PC-3 (cell line): ENCODE data around the gene ARHGEF4. TPM values are rescaled to one million over a fixed set of nuclear protein-coding genes. Genes with fewer than 3 reads are reported as not detected.

Source experiments
- ATAC-seq: fragments of 200-7000 bp; cut with Tn5 transposase; 2 replicates; pipeline ENCODE4 v1.9.1; 2020; ENCODE audit warnings: mild to moderate bottlenecking, moderate library complexity
- BruUV-seq: library from RNA; stranded (reverse); fragments of 400-500 nt; replicated peaks from 2 replicates; lab custom pipeline; 2021; lab: Mats Ljungman, UMichigan
- CTCF ChIA-PET: fragments of 300-600 bp; sonication (Branson Sonifier 250); formaldehyde crosslinking; loops from one replicate; lab custom pipeline; 2022; ENCODE audit warnings: antibody characterized with exemption; lab: Charles Lee
- POLR2A ChIA-PET: fragments of 300-600 bp; sonication (Branson Sonifier 250); formaldehyde crosslinking; loops from one replicate; lab custom pipeline; 2022; ENCODE audit warnings: antibody characterized with exemption; ENCODE audit not compliant: unreplicated experiment; lab: Charles Lee
- DNase-seq: peaks from one replicate; pipeline ENCODE4 v3.0.0-alpha.2; 2015
- H2AFZ ChIP-seq: fragments of 300-600 bp; sonication (generic); 2 replicates; pipeline ENCODE4 v1.6.0; 2016; ENCODE audit warnings: antibody characterized with exemption, low read length
- H3F3A ChIP-seq: fragments of 300-600 bp; sonication (generic); one replicate; pipeline ENCODE4 v1.6.0; 2017; ENCODE audit warnings: antibody characterized with exemption, low read length, control low read depth, mild to moderate bottlenecking; ENCODE audit not compliant: unreplicated experiment
- H3K27ac ChIP-seq: fragments of 300-600 bp; sonication (generic); 2 replicates; pipeline ENCODE4 v1.5.1; 2016; ENCODE audit warnings: mild to moderate bottlenecking, low read length
- H3K27me3 ChIP-seq: fragments of 300-600 bp; sonication (generic); 2 replicates; pipeline ENCODE4 v1.6.1; 2016; ENCODE audit warnings: low read length, mixed read lengths
- H3K36me3 ChIP-seq: fragments of 300-600 bp; sonication (generic); 2 replicates; pipeline ENCODE4 v1.6.1; 2016; ENCODE audit warnings: low read depth, mixed run types, low read length, mixed read lengths
- H3K4me1 ChIP-seq: fragments of 300-600 bp; sonication (generic); 2 replicates; pipeline ENCODE4 v1.5.1; 2016; ENCODE audit warnings: low read length; ENCODE audit not compliant: insufficient read depth
- H3K4me2 ChIP-seq: fragments of 300-600 bp; sonication (generic); 2 replicates; pipeline ENCODE4 v1.6.0; 2016; ENCODE audit warnings: low read length
- H3K4me3 ChIP-seq: fragments of 300-600 bp; sonication (generic); 2 replicates; pipeline ENCODE4 v1.5.1; 2016; ENCODE audit warnings: mild to moderate bottlenecking, low read length, mixed read lengths
- H3K79me2 ChIP-seq: fragments of 300-600 bp; sonication (generic); 2 replicates; pipeline ENCODE4 v1.6.1; 2017; ENCODE audit warnings: low read length, mixed read lengths
- H3K9ac ChIP-seq: fragments of 300-600 bp; sonication (generic); 2 replicates; pipeline ENCODE4 v1.6.0; 2016; ENCODE audit warnings: mild to moderate bottlenecking, low read length
- H3K9me2 ChIP-seq: fragments of 300-600 bp; sonication (generic); replicated peaks from 2 replicates; pipeline ENCODE4 v1.6.1; 2016; ENCODE audit warnings: mixed run types, low read length, mixed read lengths
- H3K9me3 ChIP-seq: fragments of 300-600 bp; sonication (generic); 2 replicates; pipeline ENCODE4 v1.6.1; 2016; ENCODE audit warnings: low read length, mixed read lengths
- H4K20me1 ChIP-seq: fragments of 300-600 bp; sonication (generic); 2 replicates; pipeline ENCODE4 v1.6.1; 2016; ENCODE audit warnings: low read length, mixed read lengths
- CTCF ChIP-seq: fragments of 300-600 bp; sonication (generic); conservative IDR thresholded peaks from 2 replicates; pipeline ENCODE4 v1.5.1; 2017; ENCODE audit warnings: antibody characterized with exemption, low read depth, mild to moderate bottlenecking, low read length
- EZH2 ChIP-seq: fragments of 300-600 bp; sonication (generic); IDR thresholded peaks from one replicate; pipeline ENCODE4 v1.6.1; 2017; ENCODE audit warnings: antibody characterized with exemption, mild to moderate bottlenecking, low read length; ENCODE audit not compliant: unreplicated experiment
- EZH2phosphoT487 ChIP-seq: fragments of 300-600 bp; sonication (generic); IDR thresholded peaks from 2 replicates; pipeline ENCODE4 v1.6.1; 2018; ENCODE audit warnings: mild to moderate bottlenecking, antibody characterized with exemption, low read length, borderline replicate concordance
- intact Hi-C: fragments of 100-400 bp; cut with micrococcal nuclease; formaldehyde crosslinking; loops from 2 replicates; pipeline ENCODE4 v1.9.0; 2023
- total RNA-seq: library from RNA; depleted of rRNA; stranded (reverse); fragments of >200 nt; gene quantifications from 2 replicates; pipeline ENCODE4 v1.2.3, GENCODE V29; 2014

Gene ARHGEF4
- total RNA-seq, 1 experiment from 2014 or later: 21.5 TPM

- TF ChIP-seq EZH2phosphoT487 (no peak), EZH2 (no peak), CTCF (no peak)
- H3K27ac ChIP-seq: no peak overlapping the region
- H3K4me3 ChIP-seq: no peak overlapping the region
- H3F3A ChIP-seq: no peaks in the 10 kb centered on the region
- no peak for ATAC-seq
- H3K36me3 ChIP-seq: peaks cover 66% of the 10 kb centered on the region
- H3K9ac ChIP-seq: no peak overlapping the region
- no peak overlapping the region for H3K4me2 ChIP-seq
- DNase-seq: no peak
- ChIA-PET POLR2A (no interaction called here), CTCF (no interaction called here)
- BruUV-seq: no TSS peak
- intact Hi-C loops: no loop called here
- no peaks in the 10 kb centered on the region for H3K4me1 ChIP-seq
- no peaks in the 10 kb centered on the region for H3K9me2 ChIP-seq
- H3K27me3 ChIP-seq: no peaks in the 10 kb centered on the region
- peaks cover 6% of the 10 kb centered on the region; the same call in 1 of the 2 replicates for H4K20me1 ChIP-seq
- H2AFZ ChIP-seq: no peak overlapping the region
- no peaks in the 10 kb centered on the region for H3K79me2 ChIP-seq
- no peaks in the 10 kb centered on the region for H3K9me3 ChIP-seq
Measured at GRCh38 chr2:131049150-131049718, 212.5 kb downstream of the ARHGEF4 start.

DNA sequence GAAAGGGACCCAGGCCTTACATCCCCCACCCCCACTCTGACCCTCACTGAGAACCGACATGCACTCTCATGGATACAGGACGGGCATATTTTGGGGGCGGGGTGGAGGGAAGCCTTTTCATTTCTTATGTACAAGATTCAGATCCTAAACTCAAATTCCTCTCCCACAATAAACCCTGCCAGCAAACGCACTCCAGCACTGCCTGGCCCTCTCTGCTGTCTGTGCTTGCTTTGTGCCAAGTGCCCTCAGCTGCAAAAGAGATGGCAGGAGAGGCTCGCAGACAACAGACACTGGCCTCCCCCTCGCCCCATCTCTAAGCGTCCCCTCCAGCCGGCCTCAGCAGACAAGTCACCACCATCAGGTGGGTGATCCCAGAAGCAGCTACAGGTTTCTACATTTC is 214.2 kb downstream of the ARHGEF4 start:
- TSS peak; percentile 19 for BruUV-seq
- CTCF ChIA-PET: interaction anchor here (0.6 kb wide), 1 partner anchor 14 kb away, joined by 4 read pairs; no protein-coding TSS in a partner anchor
- TF ChIP-seq EZH2phosphoT487 (no peak), EZH2 (no peak), CTCF (no peak)

DNA sequence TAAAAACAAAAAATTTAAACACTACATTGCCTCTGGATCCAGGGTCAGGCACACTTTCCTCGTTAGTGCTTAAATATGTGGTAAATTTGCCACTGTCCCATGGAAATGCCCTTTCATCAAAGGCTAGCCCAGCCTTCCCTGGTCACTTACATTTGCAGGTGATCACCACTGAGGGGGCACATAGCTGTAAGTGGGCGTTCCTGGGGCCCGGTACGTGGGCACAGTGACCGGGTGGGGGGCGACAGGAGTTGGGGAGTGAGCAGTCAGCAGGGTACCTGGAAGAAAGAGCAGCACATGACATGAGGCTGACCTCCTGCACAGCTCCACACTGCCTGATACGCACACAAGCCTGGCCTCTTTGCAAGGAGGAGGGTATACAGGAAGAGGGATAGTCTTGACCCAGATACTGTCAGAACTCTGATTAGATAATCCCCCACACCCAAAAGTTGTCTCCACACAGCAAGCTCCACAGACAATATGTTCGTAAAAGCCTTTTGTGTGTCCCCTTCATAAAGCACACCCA is 216.1 kb downstream of the ARHGEF4 start:
- intact Hi-C loops: loop anchor here (10.0 kb wide), 1 partner anchor 258 kb away; no protein-coding TSS in a partner anchor
- H3K27me3 ChIP-seq: no peaks in the 10 kb centered on the region
- CTCF ChIA-PET: no interaction called here
- no peak overlapping the region for H2AFZ ChIP-seq
- H3F3A ChIP-seq: no peaks in the 10 kb centered on the region
- H3K36me3 ChIP-seq: peaks cover 73% of the 10 kb centered on the region
- DNase-seq (no peak), ATAC-seq (no peak; the same call in 1 of the 2 replicates)
- H3K9me3 ChIP-seq: no peaks in the 10 kb centered on the region
- no TSS peak for BruUV-seq
- no peak overlapping the region for H3K9ac ChIP-seq
- H3K4me1 ChIP-seq: no peaks in the 10 kb centered on the region
- H3K27ac ChIP-seq: no peak overlapping the region
- peaks cover 13% of the 10 kb centered on the region; the same call in 1 of the 2 replicates for H4K20me1 ChIP-seq
- POLR2A ChIA-PET: no interaction called here
- H3K4me3 ChIP-seq: no peak overlapping the region
- peaks cover 28% of the 10 kb centered on the region for H3K79me2 ChIP-seq
- TF ChIP-seq EZH2 (no peak), EZH2phosphoT487 (no peak), CTCF (no peak)
- H3K4me2 ChIP-seq: no peak overlapping the region
- no peaks in the 10 kb centered on the region for H3K9me2 ChIP-seq

More for the DNA sequence above, 214.2 kb downstream of the ARHGEF4 start:
- no peaks in the 10 kb centered on the region for H3K9me2 ChIP-seq
- peaks cover 10% of the 10 kb centered on the region; the same call in 1 of the 2 replicates for H3K79me2 ChIP-seq
- ATAC-seq (no peak), DNase-seq (no peak)
- H3K27me3 ChIP-seq: no peaks in the 10 kb centered on the region
- intact Hi-C loops: loop anchor here (10.0 kb wide), 1 partner anchor 256 kb away; no protein-coding TSS in a partner anchor
- H4K20me1 ChIP-seq: peaks cover 6% of the 10 kb centered on the region; the same call in 1 of the 2 replicates
- H3K9me3 ChIP-seq: no peaks in the 10 kb centered on the region
- no peak overlapping the region for H3K4me3 ChIP-seq
- POLR2A ChIA-PET: no interaction called here
- no peak overlapping the region for H2AFZ ChIP-seq
- H3K9ac ChIP-seq: no peak overlapping the region
- H3K36me3 ChIP-seq: peaks cover 78% of the 10 kb centered on the region
- H3K4me1 ChIP-seq: no peaks in the 10 kb centered on the region
- no peaks in the 10 kb centered on the region for H3F3A ChIP-seq
- no peak overlapping the region for H3K4me2 ChIP-seq
- H3K27ac ChIP-seq: no peak overlapping the region
